NOMO-1 treated with DMSO at 0.1 percent for 48 hours (cell line): ENCODE data around the gene STAT4.

ENCODE experiments used
- DNase-seq: peaks from one replicate; lab custom pipeline; 2025; ENCODE audit not compliant: unreplicated experiment; lab: John Stamatoyannopoulos, UW

STAT4 gene

GRCh38 chr2:191049728-191050639, 100.8 kb downstream of the STAT4 start:
- peak; percentile 27 for DNase-seq

- DNase-seq: no peak
These were observed 102.7 kb downstream of the STAT4 start for GRCh38 chr2:191048073-191048472.

- DNase-seq: no peak
These were observed 105.7 kb downstream of the STAT4 start for GRCh38 chr2:191045141-191045540.

GRCh38 chr2:191043438-191043837, 107.4 kb downstream of the STAT4 start:
- no peak for DNase-seq

DNA sequence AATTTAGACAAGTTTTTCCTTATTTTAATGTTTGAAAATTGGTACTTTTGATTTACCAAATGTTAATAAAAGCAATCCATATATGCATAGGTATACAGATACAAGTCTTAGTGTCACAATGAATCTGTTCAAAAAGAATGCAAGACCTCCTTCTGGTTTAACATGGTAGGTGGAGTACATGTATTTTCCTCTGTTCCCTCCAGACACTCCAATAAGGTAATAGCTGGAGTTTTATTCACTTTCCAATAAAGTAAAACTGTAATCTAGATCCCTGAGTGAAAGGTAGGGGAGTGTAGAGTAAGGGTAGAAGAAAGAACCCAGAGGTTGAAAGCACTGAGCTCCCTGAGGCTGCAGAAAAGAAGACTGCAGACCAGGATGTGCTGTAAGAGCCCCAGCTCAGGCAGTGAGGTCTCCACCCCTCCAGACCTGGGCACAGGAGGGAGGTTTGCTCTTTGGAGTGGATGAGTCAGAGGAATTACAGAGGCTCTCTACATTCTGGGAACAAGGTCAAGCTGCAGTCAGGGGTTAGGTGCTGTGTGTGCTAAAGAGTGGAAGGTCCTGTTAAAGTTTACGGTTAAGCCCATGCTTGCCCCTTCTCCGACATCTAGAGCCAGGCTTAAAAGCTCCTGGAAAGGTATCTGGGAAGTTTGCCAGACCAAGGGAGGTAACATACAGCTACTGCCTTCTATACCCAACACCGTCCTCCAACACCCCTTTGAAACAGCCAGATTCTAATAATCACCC, 109.2 kb downstream of the STAT4 start:
- DNase-seq: no peak

DNA sequence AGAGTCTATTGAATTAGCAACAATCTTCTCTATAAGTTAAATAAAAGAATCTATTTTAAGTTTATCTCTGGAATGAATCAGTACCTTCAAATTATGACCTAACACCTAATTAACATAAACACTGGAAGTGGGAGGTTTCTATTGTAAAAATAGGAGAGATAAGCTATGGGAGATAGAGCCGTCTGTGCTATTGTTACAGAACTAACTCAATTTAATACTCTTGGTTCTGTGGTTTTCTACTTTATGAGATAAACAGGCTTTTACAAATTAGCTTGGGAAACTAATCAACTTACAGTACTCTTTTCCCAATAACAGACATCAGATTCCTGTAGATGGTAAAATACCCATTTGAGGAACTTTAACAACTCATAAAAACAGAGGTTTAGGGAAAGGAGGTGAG, 111.2 kb downstream of the STAT4 start:
- DNase-seq: no peak

DNA sequence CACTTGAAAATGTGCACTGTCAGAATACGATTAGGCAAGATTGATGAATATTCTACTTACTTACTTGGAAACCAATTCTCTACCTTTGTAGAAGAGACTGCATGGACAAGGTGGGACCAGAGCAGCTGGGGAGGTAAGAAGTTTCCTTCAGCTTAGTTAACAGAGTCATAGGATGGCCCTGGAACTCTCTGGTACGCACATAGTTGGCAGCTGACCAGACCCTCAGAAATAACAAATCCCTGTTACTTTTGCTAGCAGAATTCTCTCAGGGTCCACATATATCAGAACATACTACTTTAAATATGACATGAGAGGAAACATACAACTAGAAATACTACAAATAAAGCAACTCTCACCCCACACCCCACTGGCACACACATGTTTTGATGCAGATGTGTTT, 112.1 kb downstream of the STAT4 start:
- DNase-seq: no peak

DNA sequence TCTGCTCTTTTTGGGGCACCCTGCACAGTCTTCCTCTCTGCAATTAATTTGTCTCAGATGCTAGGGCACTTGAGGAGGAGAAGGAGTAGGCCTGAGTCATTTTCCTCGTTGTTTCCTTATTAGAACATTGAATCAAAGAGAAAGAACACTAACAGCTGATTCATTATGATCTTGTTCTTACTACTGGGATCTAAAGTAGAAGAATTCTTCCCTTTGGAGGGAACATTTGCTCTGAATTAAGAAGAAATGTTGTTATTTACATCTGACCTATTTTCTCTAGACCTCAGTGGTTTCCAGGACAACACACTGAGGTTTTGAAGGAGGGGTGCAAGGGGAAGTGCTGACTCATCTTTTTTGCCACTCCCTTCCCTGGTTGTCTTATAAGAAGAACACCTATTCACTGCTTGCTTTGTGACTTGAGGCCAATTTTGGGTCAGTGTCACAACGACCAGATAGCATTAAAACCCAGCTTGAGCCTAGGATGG, 112.5 kb downstream of the STAT4 start:
- peak; percentile 55 for DNase-seq

GRCh38 chr2:191037351-191037750, 113.4 kb downstream of the STAT4 start:
- DNase-seq: no peak

- DNase-seq: no peak
These were observed 114.4 kb downstream of the STAT4 start for GRCh38 chr2:191036363-191036762.

DNA sequence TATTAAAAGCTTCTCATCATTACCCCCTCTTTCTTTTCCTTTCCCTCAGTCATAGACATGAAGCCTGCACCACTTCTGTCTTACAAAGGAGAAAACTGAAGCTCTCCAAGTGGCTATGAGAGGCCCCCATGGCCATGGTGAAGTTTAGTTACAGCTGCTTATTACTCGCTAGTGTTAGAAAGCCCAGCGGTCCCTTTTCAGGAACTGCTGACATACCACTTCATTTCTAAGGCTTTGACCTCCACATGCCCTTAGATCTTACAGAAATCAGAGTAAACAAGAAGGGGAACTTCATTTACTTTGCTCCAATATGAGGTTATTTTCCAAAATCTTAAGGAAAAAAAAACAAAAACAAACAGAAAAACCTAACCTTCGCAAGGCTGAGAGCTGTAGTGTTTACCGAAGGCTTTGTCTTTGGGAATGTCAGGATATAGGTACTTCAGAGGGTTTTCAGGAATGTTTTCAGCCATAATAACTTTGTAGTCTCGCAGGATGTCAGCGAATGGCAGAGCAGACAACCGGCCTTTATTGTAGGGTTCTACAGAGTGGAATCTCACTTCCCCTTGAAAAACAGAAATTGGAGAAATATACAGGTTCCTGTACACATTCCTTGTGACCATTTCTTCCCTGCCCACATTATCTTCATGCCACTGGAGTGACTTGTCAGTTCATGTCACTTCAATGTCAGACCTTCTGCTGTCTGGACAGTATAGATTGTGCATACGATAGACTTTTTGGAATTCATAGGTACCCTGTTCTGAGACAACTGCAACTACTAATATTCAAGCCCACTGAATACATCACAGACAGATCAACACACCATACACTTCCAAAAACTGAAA, 118.0 kb downstream of the STAT4 start:
- peak; percentile 65 for DNase-seq

DNA sequence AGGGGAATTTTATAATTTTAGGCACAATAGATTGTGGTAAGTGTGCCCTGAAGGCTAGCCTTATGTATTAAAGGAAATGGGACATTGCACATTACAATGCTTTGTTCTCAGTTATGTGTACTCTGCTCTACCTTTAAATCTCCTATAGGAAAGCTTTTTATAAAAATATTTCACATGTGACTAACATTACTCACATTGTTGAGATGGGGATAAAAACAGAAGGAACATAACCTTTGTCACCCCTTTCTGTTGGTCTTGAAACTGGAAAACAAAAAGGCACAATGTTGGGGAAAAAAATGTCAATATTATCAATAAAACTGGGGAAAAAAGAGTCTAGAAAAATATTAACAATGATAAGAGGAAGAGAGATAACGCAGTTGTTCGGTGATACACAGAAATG, 119.5 kb downstream of the STAT4 start:
- DNase-seq: no peak

DNA sequence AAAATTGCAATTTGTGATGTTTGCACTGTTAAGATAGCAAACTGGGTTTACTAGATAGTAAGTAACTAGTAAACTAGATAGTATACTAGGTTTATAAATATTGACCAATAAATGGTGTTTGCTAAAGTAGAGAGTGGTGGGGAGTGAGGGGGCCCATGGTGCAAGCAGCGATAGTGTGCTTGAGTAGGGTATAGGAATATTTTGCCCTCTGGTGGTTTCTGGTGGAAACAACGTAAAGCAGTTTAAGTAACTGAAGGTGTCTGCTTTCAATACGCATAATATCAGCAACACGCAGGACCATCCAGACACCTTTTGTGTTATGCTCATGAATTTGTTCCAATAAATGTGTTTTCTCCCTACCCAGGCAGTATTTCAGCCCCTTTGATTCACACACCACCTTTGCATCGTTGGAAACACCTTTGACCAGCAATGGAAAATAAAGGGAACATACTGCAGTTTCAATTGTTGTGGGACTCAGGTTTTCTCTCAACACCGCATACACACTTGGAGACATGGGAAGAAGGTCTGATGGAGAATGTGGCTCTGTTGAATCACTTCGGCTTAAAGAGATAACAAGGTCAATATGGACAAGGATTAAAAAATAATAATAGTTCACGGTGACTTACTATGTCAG, 120.2 kb downstream of the STAT4 start:
- DNase-seq: peak; percentile 40

GRCh38 chr2:191029280-191029950, 121.4 kb downstream of the STAT4 start:
- DNase-seq: no peak

DNA sequence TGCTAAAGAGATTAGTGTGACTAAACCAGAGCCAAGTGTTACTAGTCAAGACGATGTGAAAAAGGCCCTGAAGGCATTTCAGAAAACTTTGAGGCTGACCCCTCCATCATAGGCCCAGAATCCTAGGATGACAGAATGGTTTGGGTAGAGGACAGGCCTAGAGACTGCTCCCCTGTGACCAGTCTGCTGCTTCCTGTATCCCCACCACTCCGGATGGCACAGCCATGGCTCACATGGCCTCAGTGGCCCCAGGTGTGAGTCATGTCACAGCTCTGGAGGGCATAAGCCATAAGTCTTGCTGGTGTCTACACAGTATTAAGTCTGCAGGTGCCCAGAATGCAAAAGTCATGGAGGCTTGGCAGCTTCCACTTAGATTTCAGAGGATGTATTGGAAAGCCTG, 124.4 kb downstream of the STAT4 start:
- DNase-seq: no peak

DNA sequence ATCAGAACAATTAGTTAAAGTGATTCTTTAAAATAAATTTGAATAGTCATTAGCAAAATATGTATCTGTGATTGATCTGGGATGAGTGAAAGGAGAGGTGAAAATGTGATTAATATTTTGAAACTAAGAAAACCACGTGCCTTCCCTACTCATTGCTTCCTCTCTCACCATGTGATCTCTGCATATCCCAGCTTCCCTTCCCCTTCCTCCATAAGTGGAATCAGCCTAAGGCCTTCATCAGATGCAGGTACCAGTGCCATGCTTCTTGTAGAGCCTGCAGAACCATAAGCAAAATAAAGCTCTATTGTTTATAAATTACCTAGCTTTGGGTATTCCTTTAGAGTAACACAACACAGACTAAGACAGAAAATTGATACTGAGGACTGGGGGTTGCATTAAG, 125.7 kb downstream of the STAT4 start:
- no peak for DNase-seq

- no peak for DNase-seq
These were observed 127.5 kb downstream of the STAT4 start for GRCh38 chr2:191023235-191023679.

GRCh38 chr2:191020742-191021381, 129.9 kb downstream of the STAT4 start:
- peak; percentile 78 for DNase-seq

DNA sequence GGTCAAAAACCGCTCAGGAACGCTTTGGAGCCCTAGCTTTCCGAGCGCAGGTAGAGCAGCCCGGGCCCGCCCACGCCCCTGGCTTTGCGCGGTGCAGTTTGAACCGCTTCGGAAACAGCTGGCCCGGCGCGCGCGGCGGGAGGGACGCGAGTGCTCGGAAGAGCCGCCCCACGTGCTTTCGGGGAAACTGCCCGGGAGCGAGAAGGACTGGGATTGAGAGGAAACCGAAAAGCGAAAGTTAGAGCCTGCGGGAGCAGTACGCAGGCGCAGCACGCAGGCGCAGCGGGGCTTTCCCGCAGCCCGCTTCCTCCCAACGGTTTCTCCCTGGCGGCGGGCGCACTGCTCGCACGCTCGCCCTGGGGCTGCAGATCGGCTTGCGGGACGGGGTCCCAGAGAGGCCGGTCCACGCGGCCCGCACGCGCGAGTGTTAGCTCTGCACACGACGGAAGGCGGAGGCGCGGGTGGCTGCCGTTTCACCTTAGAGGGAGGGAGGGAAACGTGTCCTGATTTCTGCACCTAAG, 130.5 kb downstream of the STAT4 start:
- DNase-seq: peak; percentile 95
